Left lung (tissue), 10 donors: Measurements from ENCODE around the gene PPP1R14B. TPM values are rescaled to one million over a fixed set of nuclear protein-coding genes. Genes with fewer than 3 reads are reported as not detected.
A peak's percentile ranks its signal among the peaks of the same experiment; 100 is the strongest.

Source experiments
- ATAC-seq: fragments of 200-7000 bp; cut with Tn5 transposase; one replicate; pipeline ENCODE4 v1.9.1; 2020; ENCODE audit warnings: moderate library complexity
- DNase-seq, 4 donors: peaks; one replicate each; pipeline ENCODE4 v3.0.0-alpha.2; 2013 to 2020
- H3K27ac ChIP-seq, 2 donors: fragments of 200-600 bp; sonication (generic) in 1 of 2; one replicate each; pipeline versions ENCODE4 v1.5.0 to v1.8.0; 2020 to 2021
- H3K27me3 ChIP-seq, 2 donors: fragments of 200-600 bp; sonication (generic) in 1 of 2; one replicate each; pipeline versions ENCODE4 v1.5.0 to v1.8.0; 2020 to 2021
- H3K36me3 ChIP-seq, 2 donors: fragments of 200-600 bp; sonication (generic) in 1 of 2; one replicate each; pipeline versions ENCODE4 v1.5.0 to v1.8.0; 2020 to 2021
- H3K4me1 ChIP-seq, 2 donors: fragments of 200-600 bp; one replicate each; pipeline ENCODE4 v1.8.0; 2021
- H3K4me3 ChIP-seq, 2 donors: fragments of 200-600 bp; sonication (generic) in 1 of 2; one replicate each; pipeline versions ENCODE4 v1.5.0 to v1.8.0; 2020 to 2021; ENCODE audit warnings: mild to moderate bottlenecking in 1 of 2
- H3K9me3 ChIP-seq, 2 donors: fragments of 200-600 bp; sonication (generic) in 1 of 2; one replicate each; pipeline versions ENCODE4 v1.5.0 to v1.8.0; 2020 to 2021
- intact Hi-C, 2 donors: fragments of 100-400 bp; cut with DNase I; formaldehyde crosslinking; loops; one replicate each; pipeline versions ENCODE4 v1.11.2 to v1.14.2; 2022
- polyA plus RNA-seq, 6 donors: library from polyadenylated mRNA; unstranded; fragments of 120-200 nt; gene quantifications; one replicate each; pipeline ENCODE4 v1.2.1, GENCODE V29; 2013; ENCODE audit not compliant: insufficient read length in 6 of 6
- total RNA-seq, 2 donors: library from RNA; stranded (reverse); fragmentation: NEBNext Ultra II Directional; extraction: Animal tissue kit (Norgen Biotek cat#: 25700); gene quantifications; one replicate each; pipeline ENCODE4 v1.2.1, GENCODE V29; 2021
- TF ChIP-seq, protein P1 (sequence below), 2 donors: fragments of 200-600 bp; sonication (generic) in 1 of 2; IDR thresholded peaks; one replicate each; pipeline versions ENCODE4 v1.5.0 to v1.8.0; 2021; ENCODE audit warnings: antibody characterized with exemption in 2 of 2
- donor health status: DM: no; HTN: yes; CAD: no.
- donor health status: DM: no; HTN: no; CAD: no.

The PPP1R14B gene
- total and polyA plus RNA-seq, 8 donors: 56.7 to 200 (median 83.4) TPM

DNA sequence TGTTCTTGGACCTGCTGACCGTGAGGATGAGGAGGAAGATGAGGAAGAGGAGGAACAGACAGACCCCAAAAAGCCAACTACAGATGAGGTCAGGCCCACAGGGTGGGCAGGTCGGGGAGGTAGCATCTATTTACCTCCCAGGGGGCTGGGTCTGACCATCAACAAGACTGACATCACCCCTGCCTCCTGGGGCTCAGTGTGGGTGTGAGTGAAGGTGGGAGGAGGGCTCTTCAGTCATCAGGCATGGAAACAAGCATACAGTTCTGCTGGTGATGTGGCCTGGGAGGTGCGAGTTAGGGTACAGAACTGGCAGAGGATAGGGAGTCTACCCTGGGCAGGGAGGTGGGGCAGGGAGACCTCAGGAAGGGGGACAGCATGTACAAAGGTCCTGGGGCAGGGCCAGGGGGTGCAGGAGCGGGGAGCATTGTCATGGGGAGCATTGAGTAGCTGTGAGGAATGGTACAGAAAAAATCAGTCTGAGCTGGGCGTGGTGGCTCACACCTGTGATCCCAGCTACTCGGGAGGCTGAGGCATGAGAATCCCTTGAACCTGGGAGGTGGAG lies 13.5 kb upstream of the PPP1R14B start:
- DNase-seq: no peak
- H3K9me3 ChIP-seq: no peaks in the 10 kb centered on the region
- TF ChIP-seq, protein P1, sequence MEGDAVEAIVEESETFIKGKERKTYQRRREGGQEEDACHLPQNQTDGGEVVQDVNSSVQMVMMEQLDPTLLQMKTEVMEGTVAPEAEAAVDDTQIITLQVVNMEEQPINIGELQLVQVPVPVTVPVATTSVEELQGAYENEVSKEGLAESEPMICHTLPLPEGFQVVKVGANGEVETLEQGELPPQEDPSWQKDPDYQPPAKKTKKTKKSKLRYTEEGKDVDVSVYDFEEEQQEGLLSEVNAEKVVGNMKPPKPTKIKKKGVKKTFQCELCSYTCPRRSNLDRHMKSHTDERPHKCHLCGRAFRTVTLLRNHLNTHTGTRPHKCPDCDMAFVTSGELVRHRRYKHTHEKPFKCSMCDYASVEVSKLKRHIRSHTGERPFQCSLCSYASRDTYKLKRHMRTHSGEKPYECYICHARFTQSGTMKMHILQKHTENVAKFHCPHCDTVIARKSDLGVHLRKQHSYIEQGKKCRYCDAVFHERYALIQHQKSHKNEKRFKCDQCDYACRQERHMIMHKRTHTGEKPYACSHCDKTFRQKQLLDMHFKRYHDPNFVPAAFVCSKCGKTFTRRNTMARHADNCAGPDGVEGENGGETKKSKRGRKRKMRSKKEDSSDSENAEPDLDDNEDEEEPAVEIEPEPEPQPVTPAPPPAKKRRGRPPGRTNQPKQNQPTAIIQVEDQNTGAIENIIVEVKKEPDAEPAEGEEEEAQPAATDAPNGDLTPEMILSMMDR (IDR thresholded peaks at IDR 0.05): no peak
- no peak overlapping the region for H3K27ac ChIP-seq
- no peak for ATAC-seq
- H3K4me1 ChIP-seq: no peaks in the 10 kb centered on the region
- intact Hi-C loops: no loop called here
- H3K4me3 ChIP-seq: no peak overlapping the region
- H3K27me3 ChIP-seq: no peaks in the 10 kb centered on the region
- H3K36me3 ChIP-seq: peaks cover 0 to 95% of the 10 kb centered on the region in 2 donors

GRCh38 chr11:64259533-64260067 lies 12.9 kb upstream of the PPP1R14B start:
- no peaks in the 10 kb centered on the region for H3K9me3 ChIP-seq
- H3K4me3 ChIP-seq: no peak overlapping the region
- no peak overlapping the region for H3K27ac ChIP-seq
- intact Hi-C loops: no loop called here
- H3K36me3 ChIP-seq: peaks cover 0 to 95% of the 10 kb centered on the region in 2 donors
- H3K4me1 ChIP-seq: no peaks in the 10 kb centered on the region
- ATAC-seq: no peak
- H3K27me3 ChIP-seq: no peaks in the 10 kb centered on the region
- no peak for DNase-seq
- TF ChIP-seq, protein P1 (IDR thresholded peaks at IDR 0.05): no peak

- no peak overlapping the region for H3K4me3 ChIP-seq
- H3K9me3 ChIP-seq: no peaks in the 10 kb centered on the region
- DNase-seq (peak in 1 of 4 donors; percentile 69), ATAC-seq (no peak)
- peaks cover 0 to 3% of the 10 kb centered on the region in 2 donors for H3K4me1 ChIP-seq
- no peak overlapping the region for H3K27ac ChIP-seq
- H3K27me3 ChIP-seq: no peaks in the 10 kb centered on the region
- TF ChIP-seq, protein P1 (IDR thresholded peaks at IDR 0.05): no peak
- peaks cover 0 to 94% of the 10 kb centered on the region in 2 donors for H3K36me3 ChIP-seq
- intact Hi-C loops: no loop called here
These were observed 12.3 kb upstream of the PPP1R14B start for GRCh38 chr11:64258946-64259532.

DNA sequence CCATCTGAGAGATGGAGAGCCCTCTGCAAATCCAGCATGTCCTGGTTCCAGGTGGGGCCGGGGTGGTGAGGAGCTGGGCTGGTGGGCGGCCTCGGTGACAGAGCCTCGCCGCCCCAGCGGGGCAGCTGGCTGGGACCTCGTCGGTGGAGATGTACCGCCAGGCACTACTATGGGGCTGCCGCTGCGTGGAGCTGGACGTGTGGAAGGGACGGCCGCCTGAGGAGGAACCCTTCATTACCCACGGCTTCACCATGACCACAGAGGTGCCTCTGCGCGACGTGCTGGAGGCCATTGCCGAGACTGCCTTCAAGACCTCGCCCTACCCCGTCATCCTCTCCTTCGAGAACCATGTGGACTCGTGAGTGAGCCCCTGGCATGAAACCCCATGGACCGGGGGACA lies 11.6 kb upstream of the PPP1R14B start:
- Histone ChIP-seq H3K36me3 (peaks cover 0 to 87% of the 10 kb centered on the region in 2 donors), H3K27me3 (no peaks in the 10 kb centered on the region), H3K4me3 (no peak overlapping the region), H3K4me1 (peaks cover 0 to 10% of the 10 kb centered on the region in 2 donors), H3K27ac (no peak overlapping the region), H3K9me3 (no peaks in the 10 kb centered on the region)
- DNase-seq (peak in 1 of 4 donors; percentile 71), ATAC-seq (no peak)
- intact Hi-C loops: no loop called here
- TF ChIP-seq, protein P1 (IDR thresholded peaks at IDR 0.05): no peak

- intact Hi-C loops: no loop called here
- no peak for ATAC-seq
- Histone ChIP-seq H3K9me3 (no peaks in the 10 kb centered on the region), H3K4me1 (peaks cover 5 to 26% of the 10 kb centered on the region in 2 donors), H3K36me3 (peaks cover 0 to 66% of the 10 kb centered on the region in 2 donors), H3K27ac (no peak overlapping the region), H3K27me3 (no peaks in the 10 kb centered on the region), H3K4me3 (no peak overlapping the region)
- DNase-seq: peak in 1 of 4 donors; percentile 62
- TF ChIP-seq, protein P1 (IDR thresholded peaks at IDR 0.05): no peak
These were observed 9.6 kb upstream of the PPP1R14B start for GRCh38 chr11:64256300-64256699.
